PC-9 (cell line): ENCODE results near the gene STARD8.

Experiments used
- CTCF ChIP-seq: fragments of 200-600 bp; sonication (generic); conservative IDR thresholded peaks from 2 replicates; pipeline ENCODE4 v1.6.1; 2017; ENCODE audit warnings: mixed run types, antibody characterized with exemption, mild to moderate bottlenecking, moderate library complexity
- EZH2 ChIP-seq: fragments of 200-600 bp; sonication (generic); IDR thresholded peaks from 2 replicates; pipeline ENCODE4 v1.8.0; 2017; ENCODE audit warnings: antibody characterized with exemption, low read depth

GRCh38 chrX:68757331-68757730 lies 109.9 kb downstream of the STARD8 start:
- no peak for TF ChIP-seq CTCF
- TF ChIP-seq EZH2, result no peak
